Dedifferentiated amniotic fluid mesenchymal stem cell (primary cell): ENCODE data around the gene PPIF.
A peak's percentile ranks its signal among the peaks of the same experiment; 100 is the strongest.

Experiments
- DNase-seq: peaks from one replicate; pipeline ENCODE4 v3.0.0-alpha.2; 2016; ENCODE audit errors: extremely low spot score

PPIF gene

DNA sequence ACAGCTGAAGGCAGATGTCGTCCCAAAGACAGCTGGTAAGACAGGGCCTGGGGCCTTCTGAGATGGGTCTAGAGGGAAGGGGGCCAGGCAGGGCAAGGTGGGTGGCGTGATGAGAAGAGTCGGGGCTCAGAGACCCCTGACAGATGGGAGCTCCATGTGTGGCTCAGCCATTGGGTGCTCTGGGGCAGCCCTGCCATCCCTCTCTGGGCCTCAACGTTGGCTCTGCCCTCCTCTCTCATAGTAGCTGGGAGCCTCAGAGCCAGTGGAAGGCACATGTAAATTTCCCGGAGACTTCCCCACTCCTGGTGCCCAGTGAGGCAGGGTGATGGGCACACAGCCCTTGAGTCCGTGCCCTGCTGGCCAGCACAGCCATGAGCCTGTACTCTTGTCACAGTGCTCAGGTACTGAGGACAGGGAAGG lies 1.8 kb downstream of the PPIF start:
- no peak for DNase-seq

DNA sequence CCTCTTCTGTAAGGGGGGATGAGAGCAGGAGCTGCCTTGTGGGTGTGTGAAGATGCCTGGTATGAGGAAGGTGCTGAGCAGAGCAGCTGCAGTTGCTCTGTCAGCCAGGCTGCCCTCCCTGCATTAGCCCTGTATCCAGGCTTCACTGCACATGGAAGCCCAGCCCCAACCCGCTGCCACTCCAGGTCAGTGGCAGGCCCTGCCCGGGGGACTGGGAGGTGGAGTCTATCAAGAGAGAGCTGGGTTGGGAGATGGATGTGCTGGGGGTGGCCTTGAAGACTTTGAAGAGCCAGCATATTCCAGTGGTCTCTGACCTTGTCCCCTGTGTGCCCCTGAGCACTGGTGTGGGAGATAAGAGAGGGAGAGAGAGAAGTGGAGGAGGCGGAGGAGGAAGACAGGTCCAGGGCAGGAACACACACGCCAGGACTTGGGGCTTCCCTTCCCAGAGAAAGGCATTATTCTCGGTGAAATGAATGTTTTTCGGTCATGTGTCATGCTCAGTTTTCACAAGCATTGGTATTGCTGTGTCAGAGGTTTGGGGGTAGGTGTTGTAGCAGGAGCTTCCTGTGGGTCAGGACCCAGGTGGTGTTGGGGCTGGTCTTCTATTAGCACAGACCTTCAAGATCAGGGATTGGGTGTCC lies 2.6 kb downstream of the PPIF start:
- no peak for DNase-seq

GRCh38 chr10:79350407-79351154 lies 3.3 kb downstream of the PPIF start:
- DNase-seq = no peak

GRCh38 chr10:79351332-79351731 lies 4.1 kb downstream of the PPIF start:
- DNase-seq = no peak

DNA sequence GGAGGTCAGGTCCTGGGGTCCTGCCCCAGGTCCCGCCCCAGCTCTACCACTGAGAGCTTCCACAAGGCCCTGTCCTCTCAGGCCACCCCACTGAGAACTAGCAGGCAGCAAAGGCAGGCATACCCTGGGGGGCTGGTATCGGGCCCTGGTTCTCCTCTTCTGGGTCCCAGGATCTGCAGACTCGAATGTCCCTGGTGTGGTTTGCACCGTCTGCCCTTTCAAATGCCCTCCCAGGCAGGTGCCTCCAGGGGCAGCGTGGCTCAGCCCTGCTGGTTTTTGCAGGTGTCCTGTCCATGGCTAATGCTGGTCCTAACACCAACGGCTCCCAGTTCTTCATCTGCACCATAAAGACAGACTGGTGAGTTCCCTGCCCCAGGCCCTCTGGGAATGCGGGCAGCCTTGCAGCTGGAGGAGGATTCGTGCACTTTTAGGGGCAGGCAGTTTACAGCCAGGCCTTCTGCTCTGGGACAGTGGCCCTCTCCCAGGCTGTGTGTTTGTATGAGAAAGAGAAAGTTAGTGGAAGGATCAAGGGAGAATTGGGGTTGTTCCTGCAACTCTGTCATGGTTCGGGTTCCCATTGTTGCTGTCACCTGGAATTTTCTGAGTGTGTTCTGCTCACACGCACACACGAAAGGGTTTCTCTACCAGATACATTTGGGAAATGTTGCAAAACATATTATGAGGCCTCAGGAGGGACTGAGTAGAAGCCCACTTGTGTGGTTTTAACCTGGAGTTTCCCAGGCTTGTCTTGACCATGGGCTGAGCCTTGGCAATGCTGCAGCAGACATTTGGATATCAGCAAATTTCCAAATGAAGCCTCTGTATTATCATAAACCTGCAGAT lies 5.0 kb downstream of the PPIF start:
- no peak for DNase-seq

DNA sequence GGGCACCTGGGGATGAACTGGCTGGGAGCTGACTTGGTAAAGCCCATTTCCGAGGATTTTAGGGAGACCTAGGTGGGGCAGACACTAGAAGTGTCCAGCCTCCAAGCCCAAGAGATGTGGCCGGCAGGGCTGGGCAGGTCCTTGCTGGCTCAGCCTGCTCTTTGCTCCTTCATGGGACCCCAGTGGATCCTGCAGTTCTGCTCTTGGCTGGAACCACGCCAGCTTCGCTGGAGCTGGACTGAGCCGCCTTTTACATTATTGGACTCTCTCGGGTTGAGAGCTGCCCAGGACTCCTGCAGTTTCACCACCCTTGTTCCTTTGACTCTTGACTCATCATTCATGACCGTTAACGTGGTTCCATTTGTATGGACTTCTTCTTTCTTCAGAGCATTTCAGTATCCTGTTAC lies 5.7 kb downstream of the PPIF start:
- DNase-seq = no peak

DNA sequence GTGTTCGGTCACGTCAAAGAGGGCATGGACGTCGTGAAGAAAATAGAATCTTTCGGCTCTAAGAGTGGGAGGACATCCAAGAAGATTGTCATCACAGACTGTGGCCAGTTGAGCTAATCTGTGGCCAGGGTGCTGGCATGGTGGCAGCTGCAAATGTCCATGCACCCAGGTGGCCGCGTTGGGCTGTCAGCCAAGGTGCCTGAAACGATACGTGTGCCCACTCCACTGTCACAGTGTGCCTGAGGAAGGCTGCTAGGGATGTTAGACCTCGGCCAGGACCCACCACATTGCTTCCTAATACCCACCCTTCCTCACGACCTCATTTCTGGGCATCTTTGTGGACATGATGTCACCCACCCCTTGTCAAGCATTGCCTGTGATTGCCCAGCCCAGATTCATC lies 6.5 kb downstream of the PPIF start:
- no peak for DNase-seq

DNA sequence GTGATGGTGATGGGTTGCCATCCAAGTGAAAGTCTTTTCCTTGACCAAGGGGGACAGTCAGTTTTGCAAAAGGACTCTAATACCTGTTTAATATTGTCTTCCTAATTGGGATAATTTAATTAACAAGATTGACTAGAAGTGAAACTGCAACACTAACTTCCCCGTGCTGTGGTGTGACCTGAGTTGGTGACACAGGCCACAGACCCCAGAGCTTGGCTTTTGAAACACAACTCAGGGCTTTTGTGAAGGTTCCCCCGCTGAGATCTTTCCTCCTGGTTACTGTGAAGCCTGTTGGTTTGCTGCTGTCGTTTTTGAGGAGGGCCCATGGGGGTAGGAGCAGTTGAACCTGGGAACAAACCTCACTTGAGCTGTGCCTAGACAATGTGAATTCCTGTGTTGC lies 6.9 kb downstream of the PPIF start:
- no peak for DNase-seq

DNA sequence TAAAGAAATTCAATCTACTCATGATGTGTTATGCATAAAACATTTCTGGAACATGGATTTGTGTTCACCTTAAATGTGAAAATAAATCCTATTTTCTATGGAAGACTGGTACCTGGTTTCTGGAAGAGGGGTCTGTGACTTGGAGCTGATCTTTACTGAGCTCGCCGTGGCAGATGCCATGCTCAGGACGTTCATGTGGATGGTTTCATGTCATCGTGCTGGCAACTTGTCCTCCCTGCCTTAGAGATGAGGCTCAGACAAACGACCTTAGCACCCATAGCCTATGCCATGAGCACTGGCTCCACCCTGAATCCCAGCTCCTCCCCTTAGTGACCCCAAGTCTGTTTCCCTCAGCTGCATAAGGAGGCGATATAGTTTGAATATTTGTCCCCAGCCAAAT lies 7.3 kb downstream of the PPIF start:
- DNase-seq = no peak

GRCh38 chr10:79355420-79356017 lies 8.2 kb downstream of the PPIF start:
- no peak for DNase-seq

DNA sequence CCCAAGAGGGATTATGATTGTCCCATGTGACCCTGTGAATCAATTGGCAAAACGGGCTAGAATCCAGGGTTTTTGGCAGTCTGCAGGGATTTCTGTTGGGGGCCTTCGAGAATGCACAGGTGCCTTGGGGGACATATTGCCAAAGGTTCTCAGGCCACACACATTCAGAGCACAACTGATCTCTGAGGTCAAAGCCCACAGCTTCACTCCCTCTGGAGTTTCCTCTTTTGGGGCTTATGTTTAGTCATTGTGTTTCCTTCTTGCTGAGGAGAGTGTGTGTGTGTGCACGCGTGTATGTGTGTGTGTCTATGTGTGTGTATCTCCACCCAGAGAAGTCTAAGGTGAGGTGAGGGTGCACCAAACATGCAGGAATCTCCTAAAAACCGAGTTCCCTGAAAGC lies 8.8 kb downstream of the PPIF start:
- no peak for DNase-seq

GRCh38 chr10:79357180-79357579 lies 9.9 kb downstream of the PPIF start:
- DNase-seq = no peak

GRCh38 chr10:79358811-79359210 lies 11.5 kb downstream of the PPIF start:
- DNase-seq = no peak

GRCh38 chr10:79359816-79360498 lies 12.7 kb downstream of the PPIF start:
- no peak for DNase-seq

GRCh38 chr10:79360499-79361342 lies 13.5 kb downstream of the PPIF start:
- DNase-seq = no peak

GRCh38 chr10:79361726-79362397 lies 14.6 kb downstream of the PPIF start:
- no peak for DNase-seq

DNA sequence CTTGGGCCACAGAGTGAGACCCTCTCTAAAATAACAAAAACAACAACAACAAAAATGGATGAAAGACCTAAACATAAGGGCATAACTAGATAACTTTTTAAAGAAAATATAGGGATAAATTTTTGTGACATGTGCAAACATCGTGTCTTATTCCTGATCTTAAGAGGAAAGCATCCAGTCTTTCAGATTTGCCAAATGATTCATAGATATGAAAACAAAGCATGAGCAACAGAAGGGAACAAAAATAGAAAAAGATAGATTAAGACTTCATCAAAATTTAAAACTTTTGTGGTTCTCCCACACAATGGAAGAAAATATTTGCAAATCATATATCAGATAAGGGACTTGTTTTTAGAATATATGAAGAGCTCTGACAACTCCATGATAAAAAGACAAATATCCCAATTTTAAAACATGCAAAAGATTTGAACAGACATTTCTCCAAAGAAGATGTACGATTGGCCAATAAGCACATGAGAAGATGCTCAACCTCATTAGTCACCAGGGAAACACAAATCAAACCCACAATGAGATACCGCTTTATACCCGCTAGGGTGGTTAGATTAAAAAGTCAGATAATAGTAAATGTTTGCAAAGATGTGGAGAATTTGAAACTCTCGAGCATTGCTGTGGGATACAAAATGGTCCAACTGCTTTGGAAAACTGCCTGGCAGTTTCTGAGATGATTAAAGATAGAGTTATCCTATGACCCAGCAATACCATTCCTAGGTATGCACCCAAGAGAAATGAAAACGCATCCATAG lies 20.3 kb downstream of the PPIF start:
- DNase-seq = peak; percentile 42

GRCh38 chr10:79372871-79373270 lies 25.6 kb downstream of the PPIF start:
- DNase-seq = no peak
